Stimulated activated CD4-positive, alpha-beta T cell treated with anti-CD3 and anti-CD28 coated beads, Interleukin-12 subunit alpha, Interleukin-12 subunit beta, amount 100 ng/mL, for 4 hours (primary cell): Measurements from ENCODE around the gene TRAF2.

Source experiments
- DNase-seq: peaks from one replicate; pipeline ENCODE4 v3.0.0-alpha.2; 2020

The TRAF2 gene

GRCh38 chr9:136964171-136964689 is 77.9 kb downstream of the TRAF2 start:
- DNase-seq, result no peak

GRCh38 chr9:136964833-136965422 is 78.6 kb downstream of the TRAF2 start:
- no peak for DNase-seq

DNA sequence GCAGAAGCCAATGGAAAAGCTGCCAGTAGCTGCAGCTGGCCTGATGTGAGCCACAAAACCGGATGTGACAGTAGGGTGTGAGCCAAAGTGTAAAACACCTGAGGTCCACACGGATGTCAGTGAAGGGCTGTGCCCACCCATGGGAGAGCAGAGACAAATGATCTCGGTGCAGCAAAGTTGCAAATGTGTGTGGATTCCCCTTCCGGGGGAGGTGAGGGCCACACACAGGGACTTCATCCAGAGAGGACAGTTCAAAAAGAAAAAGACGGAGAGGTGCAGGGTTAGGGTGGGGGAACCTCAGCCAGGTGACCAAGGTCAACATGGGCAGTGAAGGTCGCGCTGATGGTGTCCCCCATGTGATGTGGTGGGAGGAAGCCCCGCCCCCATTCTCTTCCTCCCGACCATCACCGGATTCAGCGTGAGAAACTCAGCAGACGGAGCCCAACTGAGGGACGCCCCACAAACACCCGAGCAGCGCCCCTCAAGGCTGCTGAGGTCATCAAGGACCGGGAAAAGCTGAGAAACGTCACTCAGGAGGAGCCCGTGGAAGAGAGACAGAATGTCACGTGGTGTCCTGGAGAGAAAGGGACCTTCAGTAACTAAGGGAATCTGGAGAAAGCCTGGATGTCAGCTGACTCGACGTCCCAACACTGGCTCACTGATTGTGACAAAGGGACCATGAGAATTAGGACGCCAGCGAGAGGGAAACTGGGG is 79.6 kb downstream of the TRAF2 start:
- no peak for DNase-seq

- no peak for DNase-seq
These were observed 82.2 kb downstream of the TRAF2 start for GRCh38 chr9:136968333-136969127.

DNA sequence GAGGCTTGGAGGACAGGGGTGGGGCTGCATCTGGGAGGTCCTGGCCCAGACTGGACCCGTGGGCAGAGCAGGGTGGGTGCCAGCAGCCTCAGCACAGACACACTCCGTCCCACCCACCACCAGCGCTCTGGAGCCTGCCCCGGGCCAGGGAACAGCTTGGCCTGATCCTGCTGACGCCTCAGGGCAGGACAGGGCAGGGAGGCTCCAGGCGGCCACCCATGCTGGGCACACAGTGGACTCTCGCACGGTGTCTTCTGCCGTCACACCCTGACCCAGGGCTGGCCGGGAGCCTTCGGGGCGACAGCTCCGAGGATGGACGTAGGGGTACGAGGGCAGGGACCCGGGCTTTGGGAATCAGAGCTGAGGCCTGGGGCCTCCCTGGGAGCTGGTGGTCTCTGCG is 82.8 kb downstream of the TRAF2 start:
- DNase-seq, result no peak

DNA sequence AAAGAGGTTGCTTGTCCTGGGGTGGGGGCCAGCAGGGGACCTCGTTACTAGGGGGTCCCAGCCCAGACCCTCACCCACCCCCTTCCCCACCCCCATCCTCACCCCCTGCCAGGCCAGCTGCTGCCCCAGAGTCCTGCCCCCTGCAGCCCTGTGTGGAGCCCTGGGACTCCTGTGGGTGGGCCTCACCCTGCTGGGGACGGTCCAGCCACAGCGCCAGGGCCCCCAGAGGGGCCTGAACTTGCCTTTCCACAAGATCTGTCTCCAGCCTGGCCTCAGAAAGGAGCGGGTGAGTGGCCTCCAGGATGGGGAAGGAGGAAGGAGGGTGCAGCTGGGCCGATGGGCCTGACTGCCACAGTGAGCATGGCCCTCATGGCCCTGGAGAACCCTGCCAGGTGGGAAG is 83.5 kb downstream of the TRAF2 start:
- DNase-seq, result no peak

DNA sequence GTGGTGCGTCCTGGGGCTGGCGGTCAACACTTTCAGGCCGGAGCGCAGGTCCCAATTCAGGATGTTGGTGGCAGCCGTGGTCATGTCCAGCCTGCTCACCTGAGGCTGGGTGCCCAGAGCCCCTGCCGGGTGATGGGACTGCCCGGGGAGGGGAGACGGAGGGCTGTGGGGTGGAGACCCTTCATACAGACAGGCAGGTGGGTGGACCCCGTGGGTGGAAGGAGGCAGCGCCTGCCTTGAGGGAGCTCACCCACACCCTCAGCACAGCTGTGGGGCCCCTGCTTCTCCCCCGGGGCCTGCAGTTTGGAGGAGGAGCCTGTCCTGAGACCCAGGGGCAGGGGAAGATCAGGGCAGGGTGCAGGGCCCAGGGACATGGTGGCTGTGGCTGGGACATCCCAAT is 84.0 kb downstream of the TRAF2 start:
- DNase-seq, result no peak

GRCh38 chr9:136971746-136972145 is 85.4 kb downstream of the TRAF2 start:
- no peak for DNase-seq

- no peak for DNase-seq
These were observed 86.0 kb downstream of the TRAF2 start for GRCh38 chr9:136972335-136972734.

GRCh38 chr9:136972743-136973142 is 86.4 kb downstream of the TRAF2 start:
- no peak for DNase-seq

GRCh38 chr9:136973618-136974617 is 87.6 kb downstream of the TRAF2 start:
- no peak for DNase-seq

DNA sequence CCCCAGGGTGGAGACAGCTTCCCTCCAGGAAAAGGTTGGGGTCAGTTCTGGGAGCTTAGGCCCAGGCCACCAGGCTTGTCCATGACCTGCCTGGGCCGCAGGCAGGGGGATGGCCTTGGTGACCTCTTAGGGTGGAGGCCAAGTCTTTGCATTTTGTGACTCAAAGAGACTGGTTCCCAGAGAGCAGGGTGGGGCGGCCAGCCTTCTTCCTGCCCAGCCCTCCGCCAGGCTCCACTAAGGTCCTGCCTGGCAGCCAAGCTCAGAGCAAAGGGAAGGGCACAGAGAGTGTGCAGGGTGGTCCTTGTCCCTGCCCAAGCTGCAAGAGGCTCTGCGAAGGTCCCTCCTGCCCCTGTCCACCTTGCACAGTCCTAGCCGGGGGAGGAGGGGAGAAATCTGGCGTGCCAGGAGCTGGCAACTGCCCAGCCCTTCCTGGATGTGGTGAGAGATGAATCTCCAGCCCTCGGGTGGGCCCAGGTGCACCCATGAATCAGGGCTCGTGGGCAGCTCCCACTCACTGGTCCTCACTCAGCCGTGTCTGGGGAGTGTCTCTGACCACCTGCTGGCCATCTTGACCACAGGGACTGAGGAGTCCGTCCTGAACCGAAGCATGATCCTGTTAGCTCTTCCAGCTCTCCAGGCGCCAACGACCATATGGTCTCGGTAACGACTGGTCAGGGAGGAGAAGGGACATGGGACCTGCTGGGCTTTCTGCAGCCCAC is 88.7 kb downstream of the TRAF2 start:
- no peak for DNase-seq

DNA sequence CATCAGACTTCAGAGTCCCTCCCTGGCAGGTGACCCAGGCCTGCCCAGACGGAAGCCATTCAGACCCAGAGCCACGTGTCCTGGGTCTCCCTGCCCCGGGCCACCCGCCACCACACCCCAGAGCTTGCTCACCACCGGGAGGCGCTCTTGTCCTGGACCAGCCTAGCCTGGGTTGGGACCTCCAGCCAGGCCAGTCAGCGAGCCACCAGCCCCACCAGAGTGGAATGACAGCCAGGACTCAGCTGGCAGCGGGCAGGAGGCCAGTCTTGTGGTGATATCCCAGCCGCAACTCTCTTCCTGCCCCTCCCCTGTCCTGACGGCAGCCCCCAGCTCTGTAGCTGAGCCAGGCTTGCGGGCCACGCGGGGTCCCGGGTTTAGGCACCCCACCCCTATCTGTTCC is 89.3 kb downstream of the TRAF2 start:
- peak; percentile 12 for DNase-seq
